Stimulated activated memory B cell treated with anti-CD40 and anti-IgM and Interleukin-4, amounts not matched to agents 10 μg/mL and 1 μg/mL and 100 μg/mL, for 72 hours (primary cell): ENCODE data around the gene PTPRC.

ENCODE experiments used
- ATAC-seq: fragments of 150-1000 bp; cut with Tn5 transposase; 2 replicates; pipeline ENCODE4 v1.10.0; 2021
- H3K27ac Mint-ChIP-seq: one replicate; pipeline ENCODE4 v1.8.0; 2022; ENCODE audit warnings: mild to moderate bottlenecking, mixed read lengths
- H3K27me3 Mint-ChIP-seq: one replicate; pipeline ENCODE4 v1.8.0; 2022; ENCODE audit warnings: mixed read lengths
- H3K36me3 Mint-ChIP-seq: one replicate; pipeline ENCODE4 v1.8.0; 2022; ENCODE audit warnings: mixed read lengths
- H3K4me1 Mint-ChIP-seq: one replicate; pipeline ENCODE4 v1.8.0; 2022; ENCODE audit warnings: mixed read lengths
- H3K4me3 Mint-ChIP-seq: one replicate; pipeline ENCODE4 v1.8.0; 2022; ENCODE audit warnings: mild to moderate bottlenecking, moderate library complexity, mixed read lengths
- H3K9me3 Mint-ChIP-seq: one replicate; pipeline ENCODE4 v1.8.0; 2022; ENCODE audit warnings: mixed read lengths

PTPRC gene

GRCh38 chr1:198610362-198610761, 28.5 kb upstream of the PTPRC start:
- Mint-ChIP-seq H3K9me3 (no peaks in the 10 kb centered on the region), H3K27me3 (no peaks in the 10 kb centered on the region)
- ATAC-seq = no peak

GRCh38 chr1:198611219-198611618, 27.6 kb upstream of the PTPRC start:
- Mint-ChIP-seq H3K27me3 (no peaks in the 10 kb centered on the region), H3K36me3 (peaks cover 4% of the 10 kb centered on the region), H3K27ac (peak overlapping the region; percentile 54), H3K9me3 (no peaks in the 10 kb centered on the region), H3K4me1 (peaks cover 49% of the 10 kb centered on the region), H3K4me3 (no peak overlapping the region)
- ATAC-seq = no peak

More at GRCh38 chr1:198610362-198610761, 28.5 kb upstream of the PTPRC start:
- no peak overlapping the region for H3K4me3 Mint-ChIP-seq
- H3K36me3 Mint-ChIP-seq = peaks cover 4% of the 10 kb centered on the region
- H3K27ac Mint-ChIP-seq = peak overlapping the region; percentile 54
- H3K4me1 Mint-ChIP-seq = peaks cover 47% of the 10 kb centered on the region

- Mint-ChIP-seq H3K9me3 (no peaks in the 10 kb centered on the region), H3K36me3 (peaks cover 4% of the 10 kb centered on the region), H3K27ac (peak overlapping the region; percentile 83), H3K4me3 (peak overlapping the region; percentile 50), H3K27me3 (no peaks in the 10 kb centered on the region), H3K4me1 (peaks cover 49% of the 10 kb centered on the region)
- no peak for ATAC-seq
These were observed 26.2 kb upstream of the PTPRC start for GRCh38 chr1:198612471-198613260.

GRCh38 chr1:198617406-198617805, 21.4 kb upstream of the PTPRC start:
- H3K36me3 Mint-ChIP-seq = peaks cover 4% of the 10 kb centered on the region
- no peak for ATAC-seq
- no peak overlapping the region for H3K4me3 Mint-ChIP-seq
- no peaks in the 10 kb centered on the region for H3K9me3 Mint-ChIP-seq
- no peaks in the 10 kb centered on the region for H3K27me3 Mint-ChIP-seq
- peak overlapping the region; percentile 4 for H3K27ac Mint-ChIP-seq
- H3K4me1 Mint-ChIP-seq = peaks cover 61% of the 10 kb centered on the region

GRCh38 chr1:198619375-198620140, 19.3 kb upstream of the PTPRC start:
- no peaks in the 10 kb centered on the region for H3K9me3 Mint-ChIP-seq
- H3K27me3 Mint-ChIP-seq = no peaks in the 10 kb centered on the region
- peak overlapping the region; percentile 90 for H3K27ac Mint-ChIP-seq
- H3K36me3 Mint-ChIP-seq = no peaks in the 10 kb centered on the region
- H3K4me1 Mint-ChIP-seq = peaks cover 60% of the 10 kb centered on the region
- peak overlapping the region; percentile 27 for H3K4me3 Mint-ChIP-seq
- no peak for ATAC-seq

- H3K27me3 Mint-ChIP-seq = no peaks in the 10 kb centered on the region
- H3K27ac Mint-ChIP-seq = peak overlapping the region; percentile 90
- H3K36me3 Mint-ChIP-seq = no peaks in the 10 kb centered on the region
- no peaks in the 10 kb centered on the region for H3K9me3 Mint-ChIP-seq
- peak overlapping the region; percentile 18 for H3K4me3 Mint-ChIP-seq
- no peak for ATAC-seq
- H3K4me1 Mint-ChIP-seq = peaks cover 59% of the 10 kb centered on the region
These were observed 18.6 kb upstream of the PTPRC start for GRCh38 chr1:198620218-198620617.

- Mint-ChIP-seq H3K4me1 (peaks cover 64% of the 10 kb centered on the region), H3K27me3 (no peaks in the 10 kb centered on the region), H3K36me3 (peaks cover 2% of the 10 kb centered on the region), H3K27ac (peak overlapping the region; percentile 90), H3K4me3 (peak overlapping the region; percentile 79), H3K9me3 (peaks cover 1% of the 10 kb centered on the region)
- peak; percentile 91 for ATAC-seq
These were observed 17.7 kb upstream of the PTPRC start for GRCh38 chr1:198620951-198621824.

- H3K4me1 Mint-ChIP-seq = peaks cover 73% of the 10 kb centered on the region
- no peaks in the 10 kb centered on the region for H3K27me3 Mint-ChIP-seq
- H3K9me3 Mint-ChIP-seq = peaks cover 8% of the 10 kb centered on the region
- ATAC-seq = no peak
- peaks cover 10% of the 10 kb centered on the region for H3K36me3 Mint-ChIP-seq
- peak overlapping the region; percentile 90 for H3K27ac Mint-ChIP-seq
- peak overlapping the region; percentile 79 for H3K4me3 Mint-ChIP-seq
These were observed 16.8 kb upstream of the PTPRC start for GRCh38 chr1:198622001-198622400.

GRCh38 chr1:198623752-198624647, 14.8 kb upstream of the PTPRC start:
- Mint-ChIP-seq H3K4me1 (peaks cover 92% of the 10 kb centered on the region), H3K27me3 (no peaks in the 10 kb centered on the region), H3K4me3 (no peak overlapping the region), H3K36me3 (peaks cover 10% of the 10 kb centered on the region), H3K27ac (peak overlapping the region; percentile 90), H3K9me3 (peaks cover 8% of the 10 kb centered on the region)
- ATAC-seq = no peak

- H3K36me3 Mint-ChIP-seq = peaks cover 10% of the 10 kb centered on the region
- H3K4me3 Mint-ChIP-seq = no peak overlapping the region
- no peaks in the 10 kb centered on the region for H3K27me3 Mint-ChIP-seq
These were observed 14.2 kb upstream of the PTPRC start for GRCh38 chr1:198624648-198624980.

GRCh38 chr1:198627436-198628066, 11.3 kb upstream of the PTPRC start:
- Mint-ChIP-seq H3K4me1 (peaks cover 80% of the 10 kb centered on the region), H3K27me3 (no peaks in the 10 kb centered on the region), H3K4me3 (peak overlapping the region; percentile 30), H3K36me3 (peaks cover 10% of the 10 kb centered on the region), H3K27ac (peak overlapping the region; percentile 90), H3K9me3 (peaks cover 8% of the 10 kb centered on the region)
- ATAC-seq = no peak

More at GRCh38 chr1:198624648-198624980, 14.2 kb upstream of the PTPRC start:
- Mint-ChIP-seq H3K9me3 (peaks cover 8% of the 10 kb centered on the region), H3K4me1 (peaks cover 92% of the 10 kb centered on the region), H3K27ac (peak overlapping the region; percentile 90)
- ATAC-seq = no peak

GRCh38 chr1:198628067-198628455, 10.8 kb upstream of the PTPRC start:
- Mint-ChIP-seq H3K36me3 (peaks cover 11% of the 10 kb centered on the region), H3K4me3 (no peak overlapping the region)
- no peak for ATAC-seq

GRCh38 chr1:198629610-198630009, 9.2 kb upstream of the PTPRC start:
- Mint-ChIP-seq H3K9me3 (peaks cover 11% of the 10 kb centered on the region), H3K27ac (peak overlapping the region; percentile 90), H3K4me3 (no peak overlapping the region), H3K27me3 (no peaks in the 10 kb centered on the region), H3K4me1 (peaks cover 82% of the 10 kb centered on the region), H3K36me3 (peaks cover 16% of the 10 kb centered on the region)
- no peak for ATAC-seq

More at GRCh38 chr1:198628067-198628455, 10.8 kb upstream of the PTPRC start:
- Mint-ChIP-seq H3K9me3 (peaks cover 8% of the 10 kb centered on the region), H3K27me3 (no peaks in the 10 kb centered on the region), H3K27ac (peak overlapping the region; percentile 90), H3K4me1 (peaks cover 80% of the 10 kb centered on the region)

- Mint-ChIP-seq H3K27me3 (no peaks in the 10 kb centered on the region), H3K9me3 (peaks cover 11% of the 10 kb centered on the region), H3K27ac (no peak overlapping the region), H3K36me3 (peaks cover 16% of the 10 kb centered on the region), H3K4me3 (no peak overlapping the region), H3K4me1 (peaks cover 86% of the 10 kb centered on the region)
- no peak for ATAC-seq
These were observed 8.0 kb upstream of the PTPRC start for GRCh38 chr1:198630863-198631262.
